B cell (primary cell): ENCODE measurements around the gene CERS5.

ENCODE experiments used
- CTCF ChIP-seq: fragments of 200-600 bp; IDR thresholded peaks from one replicate; pipeline ENCODE4 v1.8.0; 2022; ENCODE audit warnings: antibody characterized with exemption, mild to moderate bottlenecking
- EZH2 ChIP-seq: IDR thresholded peaks from 2 replicates; pipeline ENCODE4 v1.6.1; 2012; ENCODE audit warnings: borderline replicate concordance, low read depth, mild to moderate bottlenecking, moderate library complexity, low read length; ENCODE audit not compliant: insufficient read depth, poor library complexity, severe bottlenecking

GRCh38 chr12:50142993-50143392 lies 24.2 kb downstream of the CERS5 start:
- TF ChIP-seq EZH2 = no peak
- TF ChIP-seq CTCF = no peak
